ENCODE data around the gene TSPAN1. TPM values are rescaled to one million over a fixed set of nuclear protein-coding genes. Genes with fewer than 3 reads are reported as not detected.
A peak's percentile ranks its signal among the peaks of the same experiment; 100 is the strongest.

TSPAN1 gene
- total RNA-seq, 1 experiment from 2014 or later, result 26.1 TPM

DNA sequence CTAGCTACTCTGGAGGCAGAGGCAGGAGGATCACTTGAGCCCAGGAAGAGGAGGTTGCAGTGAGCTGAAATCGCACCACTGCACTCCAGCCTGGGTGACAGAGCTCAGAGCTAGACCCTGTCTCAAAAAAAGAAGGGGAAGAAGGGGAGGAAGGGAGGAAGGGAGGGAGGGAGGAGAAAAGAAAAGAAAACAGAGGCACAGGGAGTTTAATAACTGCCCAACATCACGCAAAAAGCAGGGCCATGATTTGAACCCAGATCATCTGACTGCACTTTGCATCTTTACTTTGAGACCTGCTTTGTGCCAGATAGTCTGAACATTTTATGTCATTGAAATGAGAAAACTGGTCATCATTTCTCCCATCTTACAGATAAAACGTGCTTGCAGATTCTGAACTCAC is 30.3 kb downstream of the TSPAN1 start:
- no TSS peak for BruUV-seq (replicated peaks)
- intact Hi-C loops (cut with micrococcal nuclease; ENCODE audit: unreplicated experiment), result no loop called here
- H3K9me3 ChIP-seq (ENCODE audit: control insufficient read depth, insufficient read depth, low read depth, low read length), result no peaks in the 10 kb centered on the region
- H3K4me1 ChIP-seq (ENCODE audit: control insufficient read depth, insufficient read depth, low read length), result peaks cover 5% of the 10 kb centered on the region
- in situ Hi-C loops (cut with HindIII; ENCODE audit: low pct_unique_long_range_greater_than_20kb, low sequenced_read_pairs), result no loop called here
- no peak overlapping the region for H3K27ac ChIP-seq (ENCODE audit: low read length)
- no peaks in the 10 kb centered on the region for H3K36me3 ChIP-seq (ENCODE audit: control insufficient read depth, insufficient read depth, low read length)
- ChIA-PET CTCF (no interaction called here), POLR2A (interaction anchor here (0.6 kb wide), 1 partner anchor 15 kb away, joined by 5 read pairs; no protein-coding TSS in a partner anchor)
- DNase-seq (ENCODE audit: low read depth, low spot score) (no peak), ATAC-seq (no peak)
- TF ChIP-seq CTCF (IDR thresholded peaks at IDR 0.05) (no peak), SIN3A (IDR thresholded peaks at IDR 0.05; ENCODE audit: borderline replicate concordance, insufficient read depth, low read depth, low read length) (no peak), TCF7L2 (IDR thresholded peaks at IDR 0.05; ENCODE audit: low read depth, low read length) (no peak), POLR2AphosphoS5 (IDR thresholded peaks at IDR 0.05; ENCODE audit: low read depth, low read length) (no peak)
- no peaks in the 10 kb centered on the region for H3K27me3 ChIP-seq (ENCODE audit: control insufficient read depth, insufficient read depth, low read length)
- H3K4me3 ChIP-seq (ENCODE audit: low read depth in 2 of 2, low read length in 2 of 2), result peak overlapping the region in 1 of 2 experiments; percentile 2; a peak in 1 of 4 replicates

DNA sequence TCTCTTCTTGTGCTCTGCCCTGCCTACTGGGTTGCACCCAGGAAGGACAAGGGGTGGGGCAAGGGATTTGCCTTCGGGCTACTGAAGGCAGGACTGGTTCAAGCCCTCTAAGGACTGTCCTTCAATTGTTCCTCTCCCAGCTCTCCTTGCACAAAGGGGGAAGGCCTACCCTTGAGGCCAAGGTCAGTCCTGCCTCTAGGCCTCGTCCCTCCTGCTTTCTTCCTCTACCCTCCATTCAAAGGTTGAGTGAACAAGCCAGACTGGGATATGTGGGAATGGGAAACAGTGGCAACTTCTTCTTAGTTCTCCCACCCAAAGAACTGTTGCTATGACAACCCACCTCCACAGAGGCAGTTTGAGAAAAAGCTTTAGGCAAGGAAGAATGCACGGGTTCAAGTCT is 30.9 kb downstream of the TSPAN1 start:
- DNase-seq (ENCODE audit: low read depth, low spot score) (no peak), ATAC-seq (no peak)
- Histone ChIP-seq H3K4me1 (ENCODE audit: control insufficient read depth, insufficient read depth, low read length) (peaks cover 5% of the 10 kb centered on the region), H3K9me3 (ENCODE audit: control insufficient read depth, insufficient read depth, low read depth, low read length) (no peaks in the 10 kb centered on the region), H3K4me3 (ENCODE audit: low read depth in 2 of 2, low read length in 2 of 2) (no peak overlapping the region), H3K27ac (ENCODE audit: low read length) (no peak overlapping the region), H3K36me3 (ENCODE audit: control insufficient read depth, insufficient read depth, low read length) (no peaks in the 10 kb centered on the region), H3K27me3 (ENCODE audit: control insufficient read depth, insufficient read depth, low read length) (no peaks in the 10 kb centered on the region)
- ChIA-PET POLR2A (interaction anchor here (0.6 kb wide), 1 partner anchor 16 kb away, joined by 5 read pairs; no protein-coding TSS in a partner anchor), CTCF (no interaction called here)
- no peak for TF ChIP-seq REST (IDR thresholded peaks at IDR 0.05; ENCODE audit: insufficient read depth in 1 of 2, low read depth in 2 of 2, low read length in 1 of 2)
- TF ChIP-seq POLR2AphosphoS5 (IDR thresholded peaks at IDR 0.05; ENCODE audit: low read depth, low read length), result no peak
- no peak for TF ChIP-seq SIN3A (IDR thresholded peaks at IDR 0.05; ENCODE audit: borderline replicate concordance, insufficient read depth, low read depth, low read length)
- no peak for TF ChIP-seq CTCF (IDR thresholded peaks at IDR 0.05)
- TF ChIP-seq TCF7L2 (IDR thresholded peaks at IDR 0.05; ENCODE audit: low read depth, low read length), result no peak
- BruUV-seq (replicated peaks), result no TSS peak
- intact Hi-C loops (cut with micrococcal nuclease; ENCODE audit: unreplicated experiment) (no loop called here), in situ Hi-C loops (cut with HindIII; ENCODE audit: low pct_unique_long_range_greater_than_20kb, low sequenced_read_pairs) (no loop called here)
